IPS-15b (cell line): ENCODE measurements around the gene TCTN2.

Experiments used
- H3K27me3 ChIP-seq: one replicate; pipeline ENCODE4 v1.6.1; 2013; ENCODE audit warnings: low read length; ENCODE audit not compliant: control insufficient read depth, insufficient read depth
- H3K36me3 ChIP-seq: one replicate; pipeline ENCODE4 v1.6.1; 2013; ENCODE audit warnings: low read length; ENCODE audit not compliant: control insufficient read depth, insufficient read depth
- H3K4me1 ChIP-seq: one replicate; pipeline ENCODE4 v1.6.1; 2013; ENCODE audit warnings: mild to moderate bottlenecking, low read length; ENCODE audit not compliant: control insufficient read depth, insufficient read depth
- H3K4me3 ChIP-seq: one replicate; pipeline ENCODE4 v1.5.1; 2013; ENCODE audit warnings: low read depth, low read length
- H3K9ac ChIP-seq: one replicate; pipeline ENCODE4 v1.6.1; 2013; ENCODE audit warnings: low read depth, mild to moderate bottlenecking, low read length
- H3K9me3 ChIP-seq: one replicate; pipeline ENCODE4 v1.6.1; 2013; ENCODE audit warnings: mild to moderate bottlenecking, low read length; ENCODE audit not compliant: control insufficient read depth, insufficient read depth

The TCTN2 gene

DNA sequence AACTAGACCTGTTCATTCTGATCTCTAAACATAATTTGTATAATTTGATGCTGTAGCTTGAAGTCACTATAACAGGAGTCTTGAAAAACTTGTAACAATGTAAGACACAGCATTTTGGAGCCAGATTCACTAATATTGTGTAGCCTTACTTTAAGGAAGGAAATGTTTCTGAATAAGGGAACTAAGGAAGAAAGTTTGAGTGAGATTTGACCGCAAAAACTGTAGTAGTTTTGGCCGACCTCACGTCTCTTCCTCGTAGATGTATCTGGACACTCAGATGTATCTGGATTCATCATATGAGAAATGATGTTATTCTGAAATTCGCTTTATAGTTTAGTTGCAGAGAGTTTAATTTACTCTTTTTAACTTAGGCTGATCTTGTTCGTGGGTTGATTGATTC, 77.2 kb downstream of the TCTN2 start:
- peaks cover 43% of the 10 kb centered on the region for H3K36me3 ChIP-seq
- H3K9me3 ChIP-seq, result no peaks in the 10 kb centered on the region
- H3K4me3 ChIP-seq, result no peak overlapping the region
- no peak overlapping the region for H3K9ac ChIP-seq
- no peaks in the 10 kb centered on the region for H3K4me1 ChIP-seq
- H3K27me3 ChIP-seq, result no peaks in the 10 kb centered on the region

DNA sequence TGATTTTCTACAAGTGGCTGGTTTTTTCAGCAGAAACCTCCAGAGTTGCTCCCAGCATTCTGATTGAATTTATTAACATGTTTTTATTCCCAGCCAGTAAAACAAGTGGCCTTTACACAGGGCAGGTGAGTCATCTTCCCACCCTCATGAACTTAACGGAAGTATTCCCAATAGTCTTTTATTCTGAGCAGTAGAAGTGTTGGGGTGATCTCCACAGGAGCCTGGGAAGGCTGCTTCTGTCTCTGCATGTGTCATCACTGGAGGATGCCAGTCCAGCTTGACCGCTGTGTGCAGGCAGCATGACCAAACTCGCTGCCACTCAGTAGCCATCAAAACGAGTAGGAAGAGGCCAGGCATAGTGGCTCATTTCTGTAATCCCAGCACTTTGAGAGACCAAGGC, 77.7 kb downstream of the TCTN2 start:
- H3K9me3 ChIP-seq, result no peaks in the 10 kb centered on the region
- no peak overlapping the region for H3K9ac ChIP-seq
- no peaks in the 10 kb centered on the region for H3K4me1 ChIP-seq
- no peaks in the 10 kb centered on the region for H3K27me3 ChIP-seq
- peaks cover 44% of the 10 kb centered on the region for H3K36me3 ChIP-seq
- H3K4me3 ChIP-seq, result no peak overlapping the region

DNA sequence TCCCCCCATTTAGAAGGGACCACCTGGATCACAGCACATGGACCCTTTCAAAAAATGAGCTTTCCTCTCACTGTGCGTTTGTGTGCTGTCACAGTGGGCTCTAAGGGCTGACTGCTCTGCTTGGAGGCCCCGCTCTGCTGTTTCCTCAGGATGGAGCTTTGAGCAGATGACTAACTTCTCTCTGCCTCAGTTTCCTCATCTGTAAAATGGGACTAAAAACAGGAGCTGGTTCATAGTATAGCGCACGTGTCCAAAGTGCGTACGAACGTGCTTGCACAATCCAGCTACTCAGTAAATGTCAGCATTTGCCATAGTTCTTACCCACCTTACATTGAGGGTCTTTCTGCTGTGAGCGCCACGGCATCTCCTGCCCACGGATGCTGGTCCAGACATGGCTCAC, 78.4 kb downstream of the TCTN2 start:
- Histone ChIP-seq H3K9ac (no peak overlapping the region), H3K27me3 (no peaks in the 10 kb centered on the region), H3K4me1 (no peaks in the 10 kb centered on the region), H3K4me3 (no peak overlapping the region), H3K9me3 (no peaks in the 10 kb centered on the region), H3K36me3 (peaks cover 44% of the 10 kb centered on the region)

DNA sequence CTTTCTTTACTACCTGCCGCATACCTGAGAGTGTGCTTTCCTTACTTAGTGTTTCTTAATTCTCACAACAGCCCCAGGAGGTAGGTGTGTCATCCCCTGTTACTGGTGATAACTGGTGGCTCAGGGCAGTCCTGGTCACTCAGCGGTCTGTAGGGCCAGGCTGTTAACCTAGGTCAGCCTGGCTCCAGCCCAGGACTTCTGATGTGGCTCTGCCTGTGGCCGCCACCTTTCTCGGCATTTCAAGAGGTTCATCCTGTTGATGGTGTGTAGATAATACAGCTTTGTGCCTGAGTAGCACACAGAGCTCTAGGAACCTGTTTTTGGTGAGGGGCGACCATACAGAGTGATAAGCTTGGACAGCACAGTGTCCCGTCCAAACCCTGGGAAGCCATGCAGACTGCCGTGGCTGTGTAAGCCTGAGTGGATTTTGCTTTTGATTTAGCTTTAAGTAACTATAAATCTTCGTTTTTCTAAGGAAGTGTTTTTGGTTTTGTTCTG, 79.3 kb downstream of the TCTN2 start:
- Histone ChIP-seq H3K36me3 (peaks cover 40% of the 10 kb centered on the region), H3K4me3 (no peak overlapping the region), H3K9me3 (no peaks in the 10 kb centered on the region), H3K4me1 (no peaks in the 10 kb centered on the region), H3K27me3 (no peaks in the 10 kb centered on the region), H3K9ac (no peak overlapping the region)

DNA sequence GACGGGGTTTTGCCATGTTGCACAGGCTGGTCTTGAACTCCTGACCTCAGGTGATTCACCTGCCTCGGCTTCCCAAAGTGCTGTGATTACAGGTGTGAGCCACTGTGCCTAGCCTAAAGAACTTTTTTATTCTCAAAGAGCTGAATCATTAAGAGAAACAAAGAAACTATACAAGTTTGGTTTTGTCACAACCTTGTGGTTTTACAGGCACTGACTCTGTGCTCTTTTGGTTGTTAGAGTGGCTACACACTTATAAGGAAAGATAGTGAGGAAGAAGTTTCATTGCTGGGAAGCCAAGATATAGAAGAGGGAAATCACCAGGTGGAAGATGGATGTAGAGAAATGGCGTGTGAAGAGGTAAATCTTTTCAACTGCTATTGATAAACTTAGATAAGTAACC, 81.1 kb downstream of the TCTN2 start:
- Histone ChIP-seq H3K9ac (no peak overlapping the region), H3K4me3 (no peak overlapping the region), H3K27me3 (no peaks in the 10 kb centered on the region), H3K9me3 (no peaks in the 10 kb centered on the region), H3K4me1 (no peaks in the 10 kb centered on the region), H3K36me3 (peaks cover 40% of the 10 kb centered on the region)

DNA sequence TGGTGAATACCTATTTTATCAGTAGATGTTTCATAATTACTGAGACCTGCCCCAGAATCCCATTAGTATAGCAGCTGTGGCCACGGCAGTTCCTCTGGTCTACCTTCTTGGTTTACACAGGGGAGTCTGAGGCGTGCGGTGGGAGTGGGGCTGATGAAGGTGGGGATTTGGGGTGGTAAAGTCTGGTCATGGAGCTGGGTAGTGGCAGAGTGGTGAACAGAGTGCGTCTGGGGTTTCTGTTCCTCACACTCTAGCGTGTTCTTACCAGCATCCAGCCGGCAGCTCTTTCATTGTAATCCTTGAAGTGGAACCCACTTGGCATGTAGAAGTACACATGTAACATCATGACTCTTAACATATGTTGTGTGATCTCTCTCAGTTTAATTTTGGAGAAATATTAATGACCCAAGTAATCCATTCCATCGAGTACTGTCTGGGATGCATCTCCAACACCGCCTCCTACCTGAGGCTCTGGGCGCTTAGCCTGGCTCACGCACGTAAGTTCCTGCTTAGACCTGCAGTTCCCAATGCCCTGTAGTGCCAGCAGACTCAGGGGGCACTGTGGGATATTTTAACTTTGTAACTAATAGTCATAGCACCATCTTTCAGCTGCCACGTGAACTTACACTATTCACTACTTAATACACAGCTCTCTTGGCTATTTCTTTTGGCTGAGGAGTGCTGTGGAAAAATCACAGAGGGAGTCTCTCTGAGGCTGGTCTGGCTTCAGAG, 83.3 kb downstream of the TCTN2 start:
- Histone ChIP-seq H3K9ac (no peak overlapping the region), H3K27me3 (no peaks in the 10 kb centered on the region), H3K36me3 (peaks cover 29% of the 10 kb centered on the region), H3K4me1 (no peaks in the 10 kb centered on the region), H3K9me3 (no peaks in the 10 kb centered on the region), H3K4me3 (no peak overlapping the region)

DNA sequence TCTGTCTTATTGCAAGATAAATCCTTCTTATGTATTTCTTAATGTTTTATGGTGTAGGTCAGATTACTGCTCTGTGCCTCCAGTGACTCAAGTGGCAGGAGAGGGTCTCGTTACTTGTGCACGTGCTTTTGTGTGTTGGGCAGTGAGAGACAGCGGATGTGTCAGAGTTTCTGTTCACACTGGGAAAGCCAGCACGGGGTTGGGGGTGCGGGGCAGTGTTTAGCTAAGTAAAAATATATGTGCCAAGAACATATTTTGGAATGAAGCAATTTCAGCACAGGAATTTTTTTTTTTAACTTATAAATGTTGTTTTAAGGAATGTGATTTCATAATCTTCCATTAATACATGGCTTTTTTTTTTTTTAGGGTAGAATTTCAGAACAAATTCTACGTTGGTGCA, 86.6 kb downstream of the TCTN2 start:
- Histone ChIP-seq H3K4me3 (no peak overlapping the region), H3K9ac (no peak overlapping the region), H3K4me1 (no peaks in the 10 kb centered on the region), H3K27me3 (peaks cover under 1% of the 10 kb centered on the region), H3K36me3 (peaks cover 11% of the 10 kb centered on the region), H3K9me3 (no peaks in the 10 kb centered on the region)
